Fibroblast of villous mesenchyme (primary cell): ENCODE results near the gene SMARCA1. TPM values are rescaled to one million over a fixed set of nuclear protein-coding genes. Genes with fewer than 3 reads are reported as not detected.
"Not testable (repeated sequence)": the region's sequence is repeated elsewhere in the genome, so short reads cannot be mapped to it uniquely, and the experiment has no call there.

Experiments
- DNase-seq: peaks from one replicate; pipeline ENCODE4 v3.0.0-alpha.2; 2010; ENCODE audit warnings: low read depth
- H3K4me3 ChIP-seq: 2 replicates; pipeline ENCODE4 v1.5.1; 2011; ENCODE audit warnings: low read depth, mild to moderate bottlenecking, low read length
- total RNA-seq: library from RNA; depleted of rRNA; stranded (reverse); fragments of >200 nt; gene quantifications from 2 replicates; pipeline ENCODE4 v1.2.3, GENCODE V29; 2012
- TF ChIP-seq, protein P1 (sequence below): IDR thresholded peaks from 2 replicates; pipeline ENCODE4 v1.5.1; 2012; ENCODE audit warnings: low read depth, mild to moderate bottlenecking, low read length; ENCODE audit not compliant: insufficient read depth

SMARCA1 gene, protein sequence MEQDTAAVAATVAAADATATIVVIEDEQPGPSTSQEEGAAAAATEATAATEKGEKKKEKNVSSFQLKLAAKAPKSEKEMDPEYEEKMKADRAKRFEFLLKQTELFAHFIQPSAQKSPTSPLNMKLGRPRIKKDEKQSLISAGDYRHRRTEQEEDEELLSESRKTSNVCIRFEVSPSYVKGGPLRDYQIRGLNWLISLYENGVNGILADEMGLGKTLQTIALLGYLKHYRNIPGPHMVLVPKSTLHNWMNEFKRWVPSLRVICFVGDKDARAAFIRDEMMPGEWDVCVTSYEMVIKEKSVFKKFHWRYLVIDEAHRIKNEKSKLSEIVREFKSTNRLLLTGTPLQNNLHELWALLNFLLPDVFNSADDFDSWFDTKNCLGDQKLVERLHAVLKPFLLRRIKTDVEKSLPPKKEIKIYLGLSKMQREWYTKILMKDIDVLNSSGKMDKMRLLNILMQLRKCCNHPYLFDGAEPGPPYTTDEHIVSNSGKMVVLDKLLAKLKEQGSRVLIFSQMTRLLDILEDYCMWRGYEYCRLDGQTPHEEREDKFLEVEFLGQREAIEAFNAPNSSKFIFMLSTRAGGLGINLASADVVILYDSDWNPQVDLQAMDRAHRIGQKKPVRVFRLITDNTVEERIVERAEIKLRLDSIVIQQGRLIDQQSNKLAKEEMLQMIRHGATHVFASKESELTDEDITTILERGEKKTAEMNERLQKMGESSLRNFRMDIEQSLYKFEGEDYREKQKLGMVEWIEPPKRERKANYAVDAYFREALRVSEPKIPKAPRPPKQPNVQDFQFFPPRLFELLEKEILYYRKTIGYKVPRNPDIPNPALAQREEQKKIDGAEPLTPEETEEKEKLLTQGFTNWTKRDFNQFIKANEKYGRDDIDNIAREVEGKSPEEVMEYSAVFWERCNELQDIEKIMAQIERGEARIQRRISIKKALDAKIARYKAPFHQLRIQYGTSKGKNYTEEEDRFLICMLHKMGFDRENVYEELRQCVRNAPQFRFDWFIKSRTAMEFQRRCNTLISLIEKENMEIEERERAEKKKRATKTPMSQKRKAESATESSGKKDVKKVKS
- 64.7 and 93.3 TPM in 2 replicates for total RNA-seq

DNA sequence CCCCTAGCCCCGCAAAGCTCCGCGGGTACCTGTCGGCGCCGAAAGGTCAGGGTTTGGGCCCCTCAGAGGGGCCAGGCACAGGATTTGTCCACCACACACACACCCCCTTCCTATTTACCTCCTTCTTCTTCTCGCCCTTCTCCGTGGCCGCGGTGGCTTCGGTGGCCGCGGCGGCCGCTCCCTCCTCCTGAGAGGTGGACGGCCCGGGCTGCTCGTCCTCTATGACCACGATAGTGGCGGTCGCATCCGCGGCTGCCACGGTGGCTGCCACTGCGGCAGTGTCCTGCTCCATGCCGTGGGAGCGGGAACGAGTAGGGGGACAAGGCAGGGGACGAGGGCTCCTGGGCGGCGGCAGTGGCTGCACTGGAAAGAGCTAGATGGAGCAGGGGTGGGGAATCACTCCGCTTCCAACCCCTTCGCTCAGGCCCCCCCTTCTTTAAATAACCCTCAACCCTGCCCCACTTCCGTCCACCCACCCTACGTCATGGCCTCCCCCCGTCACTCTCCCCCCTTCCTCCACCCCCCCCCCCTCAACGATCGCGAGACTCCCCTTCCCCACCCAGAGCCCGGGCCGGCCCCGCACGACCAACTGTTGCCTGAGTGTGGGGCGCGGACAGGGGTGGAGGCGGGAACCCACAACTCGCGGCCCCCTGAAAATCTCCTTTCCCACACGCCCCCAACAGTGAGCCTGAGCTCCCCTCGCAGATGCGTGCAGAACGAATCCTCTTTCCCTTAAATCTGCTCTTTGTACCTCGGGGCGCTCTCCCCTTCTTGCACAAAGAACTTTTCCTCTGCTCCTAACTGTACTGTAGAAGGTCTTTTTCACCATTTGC, at the start of gene SMARCA1:
TSS of gene SMARCA1 (minus strand) at position 412 of the 833 bp plus-strand sequence. CDS start at position 292, 120 bp downstream.
- TF ChIP-seq, protein P1, sequence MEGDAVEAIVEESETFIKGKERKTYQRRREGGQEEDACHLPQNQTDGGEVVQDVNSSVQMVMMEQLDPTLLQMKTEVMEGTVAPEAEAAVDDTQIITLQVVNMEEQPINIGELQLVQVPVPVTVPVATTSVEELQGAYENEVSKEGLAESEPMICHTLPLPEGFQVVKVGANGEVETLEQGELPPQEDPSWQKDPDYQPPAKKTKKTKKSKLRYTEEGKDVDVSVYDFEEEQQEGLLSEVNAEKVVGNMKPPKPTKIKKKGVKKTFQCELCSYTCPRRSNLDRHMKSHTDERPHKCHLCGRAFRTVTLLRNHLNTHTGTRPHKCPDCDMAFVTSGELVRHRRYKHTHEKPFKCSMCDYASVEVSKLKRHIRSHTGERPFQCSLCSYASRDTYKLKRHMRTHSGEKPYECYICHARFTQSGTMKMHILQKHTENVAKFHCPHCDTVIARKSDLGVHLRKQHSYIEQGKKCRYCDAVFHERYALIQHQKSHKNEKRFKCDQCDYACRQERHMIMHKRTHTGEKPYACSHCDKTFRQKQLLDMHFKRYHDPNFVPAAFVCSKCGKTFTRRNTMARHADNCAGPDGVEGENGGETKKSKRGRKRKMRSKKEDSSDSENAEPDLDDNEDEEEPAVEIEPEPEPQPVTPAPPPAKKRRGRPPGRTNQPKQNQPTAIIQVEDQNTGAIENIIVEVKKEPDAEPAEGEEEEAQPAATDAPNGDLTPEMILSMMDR = no peak
- peak; percentile 81 for DNase-seq
- peak within 1 kb of the TSS; percentile 81 for H3K4me3 ChIP-seq

DNA sequence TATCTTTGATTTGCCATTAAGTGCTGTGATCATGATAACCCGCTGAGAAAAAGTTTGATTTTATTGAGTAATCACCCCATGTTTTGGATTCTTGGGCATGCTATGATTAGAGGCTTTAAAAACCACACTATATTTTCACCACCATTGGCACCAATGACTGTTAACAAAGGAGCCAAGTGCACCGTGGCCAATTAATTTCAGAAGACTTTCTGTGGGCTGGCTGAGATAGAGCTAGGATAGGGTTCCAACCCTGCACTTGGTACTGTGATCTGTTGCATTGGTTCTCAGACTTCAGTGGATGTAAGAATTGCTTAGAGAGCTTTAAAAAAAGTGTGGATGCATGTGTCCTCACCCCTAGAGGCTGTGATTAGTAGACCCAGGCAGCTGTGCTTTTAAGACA, 49.1 kb upstream of the SMARCA1 start:
- no peak for DNase-seq
- TF ChIP-seq, protein P1 = no peak
- no peak overlapping the region for H3K4me3 ChIP-seq

DNA sequence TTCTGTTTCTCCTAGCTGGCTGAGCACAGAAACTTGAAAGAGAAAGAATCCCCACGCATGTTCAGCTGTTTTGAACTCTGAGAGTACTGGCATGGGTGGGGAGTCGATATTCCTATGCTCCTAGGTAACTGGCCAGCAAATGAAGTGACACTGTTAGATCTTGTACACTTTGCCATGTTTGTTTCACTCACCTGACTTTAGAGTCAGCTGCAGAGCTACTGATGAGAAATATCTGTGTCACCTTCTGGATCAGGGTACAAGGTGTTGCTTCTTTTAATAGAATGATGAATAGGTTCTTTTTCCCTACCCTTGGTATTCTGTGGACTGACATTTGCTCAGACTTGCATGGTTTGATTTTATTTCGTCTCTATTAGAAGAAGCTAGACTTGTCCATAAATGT, 45.1 kb upstream of the SMARCA1 start:
- DNase-seq = no peak

DNA sequence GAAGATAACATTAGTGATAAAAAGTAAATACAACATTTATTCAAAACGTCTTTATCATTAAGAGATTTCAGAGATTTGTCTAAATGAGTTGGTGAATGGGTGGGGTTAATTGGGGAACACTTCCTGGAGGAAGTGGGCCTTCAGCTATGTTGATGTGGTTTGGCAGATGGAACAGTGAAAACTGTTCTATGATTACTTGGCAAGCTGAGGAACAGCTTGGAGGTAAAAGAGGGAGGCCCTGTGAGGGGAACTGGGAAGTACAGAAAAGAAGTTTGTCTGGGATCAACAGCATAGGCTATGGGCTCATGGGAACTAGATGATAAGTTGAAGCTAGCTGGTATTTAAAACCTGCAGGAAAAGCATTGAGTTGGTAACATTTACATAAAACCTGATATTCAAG, 42.8 kb upstream of the SMARCA1 start:
- no peak overlapping the region for H3K4me3 ChIP-seq
- no peak for DNase-seq
- TF ChIP-seq, protein P1 = no peak

More for the DNA sequence above, 45.1 kb upstream of the SMARCA1 start:
- TF ChIP-seq, protein P1 = no peak
- H3K4me3 ChIP-seq = no peak overlapping the region

DNA sequence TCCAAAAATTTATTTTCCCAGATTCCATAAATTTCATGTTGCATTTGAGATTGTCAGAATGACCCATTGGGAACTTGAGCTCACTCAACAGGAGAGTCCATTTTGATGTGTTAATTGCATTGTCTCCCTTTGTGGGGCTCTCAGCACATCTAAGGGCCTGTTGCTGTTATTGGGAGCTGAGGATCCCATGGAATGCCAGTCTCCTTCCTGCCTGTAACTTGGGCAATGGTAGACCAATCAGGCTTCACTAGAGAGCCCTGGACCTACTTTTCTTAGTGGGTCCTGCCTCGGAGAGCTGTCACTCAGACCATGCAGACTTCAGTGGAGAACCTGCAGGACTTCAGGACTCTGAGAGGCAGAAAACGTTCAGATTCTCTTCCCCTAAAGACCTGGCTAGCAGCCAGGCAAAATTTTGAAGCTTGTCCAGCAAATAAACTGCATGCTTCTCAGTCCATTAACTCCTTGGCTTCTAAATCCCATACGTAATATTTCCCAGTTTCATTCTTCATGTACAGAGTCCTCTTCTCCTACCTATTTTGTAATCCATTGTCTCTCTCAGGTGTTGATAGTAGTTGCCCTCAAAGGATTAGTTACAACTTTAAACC, 41.9 kb upstream of the SMARCA1 start:
- no peak overlapping the region for H3K4me3 ChIP-seq
- TF ChIP-seq, protein P1 = no peak
- DNase-seq = no peak

DNA sequence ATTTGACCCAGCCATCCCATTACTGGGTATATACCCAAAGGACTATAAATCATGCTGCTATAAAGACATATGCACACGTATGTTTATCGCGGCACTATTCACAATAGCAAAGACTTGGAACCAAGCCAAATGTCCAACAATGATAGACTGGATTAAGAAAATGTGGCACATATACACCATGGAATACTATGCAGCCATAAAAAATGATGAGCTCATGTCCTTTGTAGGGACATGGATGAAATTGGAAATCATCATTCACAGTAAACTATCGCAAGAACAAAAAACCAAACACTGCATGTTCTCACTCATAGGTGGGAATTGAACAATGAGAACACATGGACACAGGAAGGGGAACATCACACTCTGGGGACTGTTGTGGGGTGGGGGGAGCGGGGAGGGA, 41.1 kb upstream of the SMARCA1 start:
- DNase-seq, H3K4me3 ChIP-seq: not testable (repeated sequence)
